HL-60 (cell line): ENCODE measurements around the gene GREM1.

ENCODE experiments used
- DNase-seq, 2 experiments: peaks; one replicate each; pipeline ENCODE4 v3.0.0-alpha.2; 2010 to 2020; ENCODE audit warnings: low read depth in 1 of 2, low spot score in 1 of 2
- H3K27ac ChIP-seq: fragments of 250-450 bp; sonication (Bioruptor Pico); replicated peaks from 2 replicates; pipeline ENCODE4 v1.5.1; 2020; ENCODE audit warnings: mild to moderate bottlenecking, moderate library complexity
- H3K27me3 ChIP-seq: fragments of 250-450 bp; sonication (Bioruptor Pico); 2 replicates; pipeline ENCODE4 v1.5.1; 2021; ENCODE audit warnings: mild to moderate bottlenecking, moderate library complexity; ENCODE audit not compliant: insufficient read depth, poor library complexity, severe bottlenecking
- H3K4me3 ChIP-seq: replicated peaks from 2 replicates; pipeline ENCODE4 v1.5.1; 2011; ENCODE audit warnings: mild to moderate bottlenecking, control low read depth, low read length; ENCODE audit not compliant: insufficient read depth
- GABPA ChIP-seq: IDR thresholded peaks from 2 replicates; pipeline ENCODE4 v1.6.1; 2012; ENCODE audit warnings: low read depth
- POLR2AphosphoS5 ChIP-seq: IDR thresholded peaks from 2 replicates; pipeline ENCODE4 v1.6.1; 2012; ENCODE audit warnings: low read depth
- SPI1 ChIP-seq: IDR thresholded peaks from 2 replicates; pipeline ENCODE4 v1.6.1; 2012; ENCODE audit warnings: low read depth, mild to moderate bottlenecking, borderline replicate concordance
- TF ChIP-seq, protein P1 (sequence below): IDR thresholded peaks from one replicate; pipeline ENCODE4 v1.5.1; 2011; ENCODE audit warnings: low read length, control low read depth, inconsistent platforms; ENCODE audit not compliant: insufficient read depth
- TF ChIP-seq, protein P2 (sequence below): IDR thresholded peaks from 2 replicates; pipeline ENCODE4 v1.6.1; 2012; ENCODE audit warnings: low read depth; ENCODE audit not compliant: insufficient replicate concordance

The GREM1 gene

DNA sequence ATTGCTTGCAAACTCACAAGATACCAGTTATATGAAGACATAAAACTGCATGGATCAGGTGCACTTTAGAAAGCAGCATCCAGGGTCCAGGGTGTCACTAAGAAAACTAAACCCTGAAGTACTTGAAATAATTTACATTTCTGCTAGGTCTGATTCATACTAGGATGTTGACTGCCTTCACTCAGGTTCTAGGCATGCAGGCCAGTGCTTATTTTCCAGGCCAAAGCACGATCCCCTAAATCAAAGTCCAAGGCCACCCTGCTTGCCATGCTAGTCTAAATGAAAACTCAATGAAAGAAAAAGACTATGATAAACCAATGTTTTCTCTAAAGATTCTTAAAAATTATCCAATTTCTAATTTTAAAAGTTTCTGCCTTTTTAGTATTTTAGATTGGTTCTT, 49.4 kb downstream of the GREM1 start:
- TF ChIP-seq, protein P1, sequence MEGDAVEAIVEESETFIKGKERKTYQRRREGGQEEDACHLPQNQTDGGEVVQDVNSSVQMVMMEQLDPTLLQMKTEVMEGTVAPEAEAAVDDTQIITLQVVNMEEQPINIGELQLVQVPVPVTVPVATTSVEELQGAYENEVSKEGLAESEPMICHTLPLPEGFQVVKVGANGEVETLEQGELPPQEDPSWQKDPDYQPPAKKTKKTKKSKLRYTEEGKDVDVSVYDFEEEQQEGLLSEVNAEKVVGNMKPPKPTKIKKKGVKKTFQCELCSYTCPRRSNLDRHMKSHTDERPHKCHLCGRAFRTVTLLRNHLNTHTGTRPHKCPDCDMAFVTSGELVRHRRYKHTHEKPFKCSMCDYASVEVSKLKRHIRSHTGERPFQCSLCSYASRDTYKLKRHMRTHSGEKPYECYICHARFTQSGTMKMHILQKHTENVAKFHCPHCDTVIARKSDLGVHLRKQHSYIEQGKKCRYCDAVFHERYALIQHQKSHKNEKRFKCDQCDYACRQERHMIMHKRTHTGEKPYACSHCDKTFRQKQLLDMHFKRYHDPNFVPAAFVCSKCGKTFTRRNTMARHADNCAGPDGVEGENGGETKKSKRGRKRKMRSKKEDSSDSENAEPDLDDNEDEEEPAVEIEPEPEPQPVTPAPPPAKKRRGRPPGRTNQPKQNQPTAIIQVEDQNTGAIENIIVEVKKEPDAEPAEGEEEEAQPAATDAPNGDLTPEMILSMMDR: no peak
- TF ChIP-seq SPI1: no peak
- TF ChIP-seq, protein P2, sequence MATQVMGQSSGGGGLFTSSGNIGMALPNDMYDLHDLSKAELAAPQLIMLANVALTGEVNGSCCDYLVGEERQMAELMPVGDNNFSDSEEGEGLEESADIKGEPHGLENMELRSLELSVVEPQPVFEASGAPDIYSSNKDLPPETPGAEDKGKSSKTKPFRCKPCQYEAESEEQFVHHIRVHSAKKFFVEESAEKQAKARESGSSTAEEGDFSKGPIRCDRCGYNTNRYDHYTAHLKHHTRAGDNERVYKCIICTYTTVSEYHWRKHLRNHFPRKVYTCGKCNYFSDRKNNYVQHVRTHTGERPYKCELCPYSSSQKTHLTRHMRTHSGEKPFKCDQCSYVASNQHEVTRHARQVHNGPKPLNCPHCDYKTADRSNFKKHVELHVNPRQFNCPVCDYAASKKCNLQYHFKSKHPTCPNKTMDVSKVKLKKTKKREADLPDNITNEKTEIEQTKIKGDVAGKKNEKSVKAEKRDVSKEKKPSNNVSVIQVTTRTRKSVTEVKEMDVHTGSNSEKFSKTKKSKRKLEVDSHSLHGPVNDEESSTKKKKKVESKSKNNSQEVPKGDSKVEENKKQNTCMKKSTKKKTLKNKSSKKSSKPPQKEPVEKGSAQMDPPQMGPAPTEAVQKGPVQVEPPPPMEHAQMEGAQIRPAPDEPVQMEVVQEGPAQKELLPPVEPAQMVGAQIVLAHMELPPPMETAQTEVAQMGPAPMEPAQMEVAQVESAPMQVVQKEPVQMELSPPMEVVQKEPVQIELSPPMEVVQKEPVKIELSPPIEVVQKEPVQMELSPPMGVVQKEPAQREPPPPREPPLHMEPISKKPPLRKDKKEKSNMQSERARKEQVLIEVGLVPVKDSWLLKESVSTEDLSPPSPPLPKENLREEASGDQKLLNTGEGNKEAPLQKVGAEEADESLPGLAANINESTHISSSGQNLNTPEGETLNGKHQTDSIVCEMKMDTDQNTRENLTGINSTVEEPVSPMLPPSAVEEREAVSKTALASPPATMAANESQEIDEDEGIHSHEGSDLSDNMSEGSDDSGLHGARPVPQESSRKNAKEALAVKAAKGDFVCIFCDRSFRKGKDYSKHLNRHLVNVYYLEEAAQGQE: no peak
- TF ChIP-seq POLR2AphosphoS5: no peak
- no peak for TF ChIP-seq GABPA
- Histone ChIP-seq H3K4me3 (no peak overlapping the region), H3K27me3 (no peaks in the 10 kb centered on the region), H3K27ac (no peak overlapping the region)
- DNase-seq: no peak

DNA sequence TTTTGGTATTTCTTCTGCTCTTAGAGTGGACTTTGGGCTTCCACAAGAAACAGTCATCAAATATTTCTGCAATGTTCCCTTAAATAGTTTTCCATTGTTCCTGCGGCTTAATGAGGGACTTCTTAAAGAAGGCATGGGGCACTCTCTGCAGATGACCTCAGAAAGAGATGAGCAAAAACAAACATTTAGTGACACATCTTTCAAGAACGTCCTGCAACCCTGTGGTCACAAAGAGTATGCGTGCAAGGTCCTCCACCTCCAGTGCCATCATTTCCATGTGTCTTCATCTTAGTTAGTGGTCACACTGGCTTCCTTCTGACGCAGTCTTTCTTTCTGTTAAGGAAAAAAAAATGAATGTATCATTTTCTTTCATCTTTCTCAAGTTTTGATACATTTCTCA, 56.2 kb downstream of the GREM1 start:
- Histone ChIP-seq H3K27ac (no peak overlapping the region), H3K27me3 (no peaks in the 10 kb centered on the region), H3K4me3 (no peak overlapping the region)
- no peak for DNase-seq
- no peak for TF ChIP-seq GABPA
- no peak for TF ChIP-seq POLR2AphosphoS5
- TF ChIP-seq SPI1: no peak
- TF ChIP-seq, protein P1: no peak
- TF ChIP-seq, protein P2: no peak

DNA sequence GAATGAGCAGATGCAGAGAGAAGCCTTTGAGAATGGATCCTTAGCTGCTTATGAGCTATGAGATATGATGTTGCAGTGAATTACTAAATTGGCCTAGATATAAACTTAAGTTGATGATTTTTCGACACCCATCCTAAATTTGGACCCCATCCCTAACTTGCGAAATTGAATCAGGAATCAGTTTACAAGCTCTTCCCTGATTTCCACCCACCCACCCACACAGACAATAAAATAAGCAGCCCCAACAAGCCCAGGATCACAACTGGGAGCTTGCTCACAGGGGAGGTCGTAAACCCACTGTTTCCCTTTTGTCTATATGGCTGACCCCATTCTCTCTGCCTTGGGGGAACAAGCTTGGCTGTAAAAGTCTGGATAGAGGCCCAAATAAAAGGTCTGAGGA, 57.3 kb downstream of the GREM1 start:
- Histone ChIP-seq H3K4me3 (no peak overlapping the region), H3K27me3 (no peaks in the 10 kb centered on the region), H3K27ac (no peak overlapping the region)
- TF ChIP-seq, protein P1: no peak
- TF ChIP-seq SPI1: no peak
- no peak for DNase-seq

DNA sequence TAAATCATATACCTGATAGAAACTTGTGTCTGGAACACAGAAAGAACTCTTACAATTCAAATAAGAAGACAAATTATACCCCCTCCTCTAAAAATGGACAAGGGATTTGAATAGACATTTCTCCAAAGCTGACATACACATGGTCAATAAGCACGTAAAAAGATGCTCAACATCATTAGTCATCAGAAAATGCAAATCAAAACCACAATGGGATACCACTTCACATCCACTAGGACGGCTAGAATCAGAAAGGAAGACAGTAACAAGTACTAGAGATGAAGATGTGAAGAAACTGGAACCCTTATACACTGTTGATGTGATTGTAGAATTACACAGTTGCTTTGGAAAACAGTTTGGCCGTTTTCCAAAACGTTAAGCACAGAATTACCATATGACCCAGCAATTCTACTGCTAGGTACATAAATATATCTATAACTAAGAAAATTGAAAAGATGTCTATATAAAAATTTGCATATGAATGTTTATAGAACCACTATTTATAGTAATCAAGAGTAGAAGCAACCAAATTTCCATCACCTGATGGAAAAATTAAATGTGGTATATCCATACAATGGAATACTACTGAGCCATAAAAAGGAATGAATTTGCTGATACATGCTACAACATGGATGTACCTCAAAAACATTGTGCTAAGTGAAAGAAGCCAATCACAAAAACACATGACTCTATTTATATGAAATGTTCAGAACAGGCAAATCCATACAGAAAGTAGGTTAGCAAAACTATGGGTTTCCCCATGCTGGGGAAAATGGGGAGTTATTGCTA, 60.8 kb downstream of the GREM1 start:
- Histone ChIP-seq H3K27ac (no peak overlapping the region), H3K27me3 (no peaks in the 10 kb centered on the region), H3K4me3 (no peak overlapping the region)
- no peak for TF ChIP-seq POLR2AphosphoS5
- no peak for TF ChIP-seq GABPA
- TF ChIP-seq, protein P1: no peak
- TF ChIP-seq SPI1: no peak
- TF ChIP-seq, protein P2: no peak
- DNase-seq: no peak
